T-cell (primary cell): ENCODE measurements around the gene PDS5A. TPM values are rescaled to one million over a fixed set of nuclear protein-coding genes. Genes with fewer than 3 reads are reported as not detected.
"Not testable (repeated sequence)": the region's sequence is repeated elsewhere in the genome, so short reads cannot be mapped to it uniquely, and the experiment has no call there.

Experiments used
- ATAC-seq, 4 experiments: fragments of 200-7000 bp in 3 of 4; fragments of 150-1000 bp in 1 of 4; cut with Tn5 transposase; replicated peaks in 1 of 4; 1 replicate in 3 of 4; 2 replicates in 1 of 4; pipeline ENCODE4 v1.10.0; 2021; ENCODE audit warnings: moderate library complexity in 3 of 4, mild to moderate bottlenecking in 2 of 4, moderate number of reproducible peaks in 1 of 4
- CTCF ChIA-PET, 2 donors: fragments of 300-600 bp; sonication (Branson Sonifier 250); formaldehyde crosslinking; loops; one replicate each; lab custom pipeline; 2022; ENCODE audit warnings: antibody characterized with exemption in 2 of 2; lab: Charles Lee
- POLR2A ChIA-PET, 2 donors: fragments of 300-600 bp; sonication (Branson Sonifier 250); formaldehyde crosslinking; loops; one replicate each; lab custom pipeline; 2022; ENCODE audit warnings: antibody characterized with exemption in 2 of 2; lab: Charles Lee
- DNase-seq, 35 experiments: peaks; one replicate each; pipeline versions ENCODE4 v3.0.0 to v3.0.0-alpha.2; 2013 to 2023
- H3K27ac ChIP-seq: one replicate; pipeline ENCODE4 v1.5.1; 2013; ENCODE audit warnings: low read length
- H3K27me3 ChIP-seq, 2 experiments: replicated peaks in 1 of 2; 1 replicate in 1 of 2; 2 replicates in 1 of 2; pipeline versions ENCODE4 v1.6.1 to v1.7.0; 2013; ENCODE audit warnings: low read length in 1 of 2, mixed read lengths in 1 of 2; ENCODE audit not compliant: control insufficient read depth in 2 of 2, insufficient read depth in 2 of 2; ENCODE audit errors: extremely low read depth in 1 of 2
- H3K36me3 ChIP-seq, 2 donors: 1 replicate in 1 of 2; 2 replicates in 1 of 2; pipeline versions ENCODE4 v1.6.1 to v1.7.0; 2013; ENCODE audit warnings: low read length in 1 of 2; ENCODE audit not compliant: control insufficient read depth in 2 of 2, insufficient read depth in 1 of 2; ENCODE audit errors: extremely low read depth in 1 of 2
- H3K4me1 ChIP-seq, 2 experiments: 1 replicate in 1 of 2; 2 replicates in 1 of 2; pipeline versions ENCODE4 v1.6.1 to v1.7.0; 2013; ENCODE audit warnings: low read length in 2 of 2, mixed read lengths in 1 of 2; ENCODE audit not compliant: insufficient read depth in 2 of 2, control insufficient read depth in 1 of 2; ENCODE audit errors: extremely low read depth in 1 of 2
- H3K4me3 ChIP-seq, 2 donors: 1 replicate in 1 of 2; 2 replicates in 1 of 2; pipeline versions ENCODE4 v1.5.1 to v1.7.0; 2013; ENCODE audit warnings: mild to moderate bottlenecking in 2 of 2, low read length in 1 of 2, moderate library complexity in 1 of 2; ENCODE audit not compliant: control insufficient read depth in 1 of 2; ENCODE audit errors: extremely low read depth in 1 of 2
- H3K9me3 ChIP-seq: 2 replicates; pipeline ENCODE4 v1.7.0; 2013
- H3K27ac Mint-ChIP-seq, 2 donors: one replicate each; pipeline ENCODE4 v1.8.0; 2020 to 2021; ENCODE audit warnings: mild to moderate bottlenecking in 2 of 2, mixed read lengths in 2 of 2
- H3K27me3 Mint-ChIP-seq, 2 donors: one replicate each; pipeline ENCODE4 v1.8.0; 2021 to 2022; ENCODE audit warnings: mixed read lengths in 2 of 2
- H3K36me3 Mint-ChIP-seq: one replicate; pipeline ENCODE4 v1.8.0; 2021; ENCODE audit warnings: mixed read lengths
- H3K4me1 Mint-ChIP-seq, 3 donors: one replicate each; pipeline ENCODE4 v1.8.0; 2020 to 2022; ENCODE audit warnings: mixed read lengths in 3 of 3, mild to moderate bottlenecking in 1 of 3
- H3K4me3 Mint-ChIP-seq, 3 donors: one replicate each; pipeline ENCODE4 v1.8.0; 2020 to 2022; ENCODE audit warnings: mild to moderate bottlenecking in 3 of 3, mixed read lengths in 3 of 3, moderate library complexity in 3 of 3
- H3K9me3 Mint-ChIP-seq, 3 donors: one replicate each; pipeline ENCODE4 v1.8.0; 2020 to 2022; ENCODE audit warnings: mixed read lengths in 3 of 3
- WGBS: methylation state at CpG from one replicate; pipeline ENCODE4 v1.1.5; 2013; ENCODE audit warnings: missing lambda C conversion rate; ENCODE audit not compliant: insufficient coverage; 5-methylcytosine and 5-hydroxymethylcytosine counted together
- total RNA-seq, 35 experiments: library from RNA in 6 of 35; stranded (reverse) in 6 of 35; fragments of 120-200 nt in 1 of 35; gene quantifications; one replicate each; pipeline versions ENCODE4 v1.2.1 to v1.2.4 and lab custom pipeline; 2013 to 2026

The PDS5A gene, protein sequence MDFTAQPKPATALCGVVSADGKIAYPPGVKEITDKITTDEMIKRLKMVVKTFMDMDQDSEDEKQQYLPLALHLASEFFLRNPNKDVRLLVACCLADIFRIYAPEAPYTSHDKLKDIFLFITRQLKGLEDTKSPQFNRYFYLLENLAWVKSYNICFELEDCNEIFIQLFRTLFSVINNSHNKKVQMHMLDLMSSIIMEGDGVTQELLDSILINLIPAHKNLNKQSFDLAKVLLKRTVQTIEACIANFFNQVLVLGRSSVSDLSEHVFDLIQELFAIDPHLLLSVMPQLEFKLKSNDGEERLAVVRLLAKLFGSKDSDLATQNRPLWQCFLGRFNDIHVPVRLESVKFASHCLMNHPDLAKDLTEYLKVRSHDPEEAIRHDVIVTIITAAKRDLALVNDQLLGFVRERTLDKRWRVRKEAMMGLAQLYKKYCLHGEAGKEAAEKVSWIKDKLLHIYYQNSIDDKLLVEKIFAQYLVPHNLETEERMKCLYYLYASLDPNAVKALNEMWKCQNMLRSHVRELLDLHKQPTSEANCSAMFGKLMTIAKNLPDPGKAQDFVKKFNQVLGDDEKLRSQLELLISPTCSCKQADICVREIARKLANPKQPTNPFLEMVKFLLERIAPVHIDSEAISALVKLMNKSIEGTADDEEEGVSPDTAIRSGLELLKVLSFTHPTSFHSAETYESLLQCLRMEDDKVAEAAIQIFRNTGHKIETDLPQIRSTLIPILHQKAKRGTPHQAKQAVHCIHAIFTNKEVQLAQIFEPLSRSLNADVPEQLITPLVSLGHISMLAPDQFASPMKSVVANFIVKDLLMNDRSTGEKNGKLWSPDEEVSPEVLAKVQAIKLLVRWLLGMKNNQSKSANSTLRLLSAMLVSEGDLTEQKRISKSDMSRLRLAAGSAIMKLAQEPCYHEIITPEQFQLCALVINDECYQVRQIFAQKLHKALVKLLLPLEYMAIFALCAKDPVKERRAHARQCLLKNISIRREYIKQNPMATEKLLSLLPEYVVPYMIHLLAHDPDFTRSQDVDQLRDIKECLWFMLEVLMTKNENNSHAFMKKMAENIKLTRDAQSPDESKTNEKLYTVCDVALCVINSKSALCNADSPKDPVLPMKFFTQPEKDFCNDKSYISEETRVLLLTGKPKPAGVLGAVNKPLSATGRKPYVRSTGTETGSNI (N-terminal part only)
- total RNA-seq (100 to 1,000 TPM in 2 of 5 donors, 10 to 100 TPM in 3; 73.5 to 113 (median 88.5) TPM), total RNA-seq (lab: John Stamatoyannopoulos, UW) (176 to 380 (median 261) reads per million in 29 experiments)
- total RNA-seq (2013) = 101 TPM

DNA sequence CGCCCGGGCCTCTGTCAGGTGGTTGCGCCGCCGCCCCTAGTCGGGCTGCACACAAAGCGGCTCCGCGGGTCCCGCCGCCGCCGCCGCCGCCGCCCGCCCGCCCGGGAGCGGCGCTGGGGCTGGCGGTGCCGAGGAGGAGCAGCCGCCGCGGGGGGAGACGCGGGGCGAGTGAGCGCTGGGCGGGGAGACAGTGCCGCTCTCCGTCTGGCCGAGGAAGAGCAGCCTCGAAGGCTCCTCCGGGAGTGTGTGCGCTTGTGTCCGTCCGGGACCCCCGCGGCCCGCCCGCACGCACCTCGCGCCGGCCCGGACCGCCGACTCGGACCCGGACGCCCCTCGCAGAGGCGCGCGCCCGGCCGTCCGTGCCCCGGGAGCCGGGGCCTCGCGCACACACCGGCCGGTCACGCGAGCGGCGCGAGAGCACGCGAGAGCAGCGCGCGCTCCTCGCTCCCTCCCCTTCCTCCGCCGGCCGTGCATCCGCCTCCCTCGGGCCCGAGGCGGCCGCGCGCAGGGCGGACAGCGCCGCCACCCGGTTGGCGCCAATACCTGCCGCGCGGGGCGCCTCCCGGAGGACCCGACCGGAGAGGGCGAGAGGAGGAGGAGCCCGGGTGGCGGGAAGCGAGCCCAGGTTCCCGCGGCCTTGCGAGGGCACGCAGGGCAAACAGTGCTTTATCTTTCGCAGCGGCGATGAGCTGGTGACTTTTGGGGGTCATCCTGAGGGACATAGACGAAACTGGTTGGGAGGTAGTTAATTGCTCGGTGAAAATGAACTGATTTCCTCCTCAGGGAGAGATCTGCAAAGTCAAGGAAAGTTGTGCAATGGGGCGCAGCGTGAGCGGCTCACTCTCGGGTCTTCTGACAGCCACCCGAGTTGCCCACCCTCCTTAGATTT, at the start of gene PDS5A:
TSS of gene PDS5A (minus strand) at position 423 of the 889 bp plus-strand sequence. CDS start 1,334 bp downstream, outside the sequence.
- H3K4me3 Mint-ChIP-seq = peak within 1 kb of the TSS; percentile 82 to 87 (median 86)
- peak within 1 kb of the TSS; percentile 82 to 84 for H3K4me3 ChIP-seq
- H3K9me3 Mint-ChIP-seq = no peaks in the 10 kb centered on the region
- ChIA-PET POLR2A (interaction anchor here in 1 of 2 donors (1.0 kb wide), 1 partner anchor 522 kb away, joined by 3 read pairs; no protein-coding TSS in a partner anchor), CTCF (interaction anchor here (0.6 to 1.9 kb wide), 13 partner anchors 13 to 624 kb away, joined by 3 to 20 read pairs (median 3); partner anchors contain the start of gene N4BP2 (in 1 of the 2))
- peak within 1 kb of the TSS; percentile 79 for H3K27ac ChIP-seq
- peak; percentile 77 to 95 (median 85) for DNase-seq
- peaks cover 3 to 19% of the 10 kb centered on the region in 2 donors for H3K36me3 ChIP-seq
- peaks cover 37 to 39% (median 37%) of the 10 kb centered on the region in 3 donors for H3K4me1 Mint-ChIP-seq
- H3K27ac Mint-ChIP-seq = peak within 1 kb of the TSS; percentile 95 to 97
- H3K36me3 Mint-ChIP-seq = peaks cover 23% of the 10 kb centered on the region
- H3K4me1 ChIP-seq = peaks cover 19 to 31% of the 10 kb centered on the region in 2 experiments
- H3K9me3 ChIP-seq = no peaks in the 10 kb centered on the region
- ATAC-seq = peak; percentile 85 to 89 (median 87)
- WGBS = under 1% methylated on average over 112 of the region's 117 CpGs
- no peaks in the 10 kb centered on the region for H3K27me3 ChIP-seq
- no peaks in the 10 kb centered on the region for H3K27me3 Mint-ChIP-seq

DNA sequence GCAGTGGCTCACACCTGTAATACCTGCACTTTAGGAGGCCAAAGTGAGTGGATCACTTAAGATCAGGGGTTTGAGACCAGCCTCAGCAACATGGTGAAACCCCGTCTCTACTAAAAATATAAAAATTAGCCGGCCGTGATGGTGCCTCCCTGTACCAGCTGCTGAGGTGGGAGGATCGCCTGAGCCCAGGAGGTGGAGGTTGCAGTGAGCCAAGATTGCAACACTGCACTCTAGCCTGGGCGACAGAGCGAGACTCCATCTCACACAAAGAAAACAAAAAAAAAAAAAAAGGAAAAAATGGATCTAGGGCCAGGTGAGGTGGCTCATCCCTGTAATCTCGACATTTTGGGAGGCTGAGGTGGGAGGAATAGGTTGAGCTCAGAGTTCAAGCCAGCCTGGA, 46.3 kb upstream of the PDS5A start:
- no CpG with 5 or more reads among the region's 7 CpGs for WGBS
- not testable (repeated sequence) for H3K4me1 Mint-ChIP-seq

DNA sequence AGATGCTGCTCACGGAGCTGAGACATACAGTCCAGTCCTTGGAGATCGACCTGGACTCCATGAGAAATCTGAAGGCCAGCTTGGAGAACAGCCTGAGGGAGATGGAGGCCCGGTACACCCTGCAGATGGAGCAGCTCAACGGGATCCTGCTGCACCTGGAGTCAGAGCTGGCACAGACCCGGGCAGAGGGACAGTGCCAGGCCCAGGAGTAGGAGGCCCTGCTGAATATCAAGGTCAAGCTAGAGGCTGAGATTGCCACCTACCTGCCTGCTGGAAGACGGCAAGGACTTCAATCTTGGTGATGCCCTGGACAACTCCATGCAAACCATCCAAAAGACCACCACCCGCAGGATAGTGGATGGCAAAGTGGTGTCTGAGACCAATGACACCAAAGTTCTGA, 43.4 kb upstream of the PDS5A start:
- ATAC-seq, CTCF ChIA-PET, H3K4me1 Mint-ChIP-seq, H3K9me3 Mint-ChIP-seq, H3K4me1 ChIP-seq, H3K9me3 ChIP-seq, H3K27me3 ChIP-seq, H3K4me3 ChIP-seq, H3K36me3 Mint-ChIP-seq, H3K27ac Mint-ChIP-seq, DNase-seq, H3K27ac ChIP-seq, H3K4me3 Mint-ChIP-seq, H3K27me3 Mint-ChIP-seq, H3K36me3 ChIP-seq: not testable (repeated sequence)
- POLR2A ChIA-PET = interaction anchor here in 1 of 2 donors (0.6 kb wide), 1 partner anchor 10 kb away, joined by 7 read pairs; no protein-coding TSS in a partner anchor
- 80% methylated on average over 4 of the region's 7 CpGs for WGBS

More for the DNA sequence above, 46.3 kb upstream of the PDS5A start:
- H3K9me3 ChIP-seq, H3K36me3 ChIP-seq, H3K4me1 ChIP-seq, DNase-seq, H3K4me3 ChIP-seq, H3K36me3 Mint-ChIP-seq, H3K27me3 ChIP-seq, H3K27ac Mint-ChIP-seq, H3K27ac ChIP-seq, POLR2A ChIA-PET, H3K9me3 Mint-ChIP-seq, H3K4me3 Mint-ChIP-seq, ATAC-seq, CTCF ChIA-PET, H3K27me3 Mint-ChIP-seq: not testable (repeated sequence)

DNA sequence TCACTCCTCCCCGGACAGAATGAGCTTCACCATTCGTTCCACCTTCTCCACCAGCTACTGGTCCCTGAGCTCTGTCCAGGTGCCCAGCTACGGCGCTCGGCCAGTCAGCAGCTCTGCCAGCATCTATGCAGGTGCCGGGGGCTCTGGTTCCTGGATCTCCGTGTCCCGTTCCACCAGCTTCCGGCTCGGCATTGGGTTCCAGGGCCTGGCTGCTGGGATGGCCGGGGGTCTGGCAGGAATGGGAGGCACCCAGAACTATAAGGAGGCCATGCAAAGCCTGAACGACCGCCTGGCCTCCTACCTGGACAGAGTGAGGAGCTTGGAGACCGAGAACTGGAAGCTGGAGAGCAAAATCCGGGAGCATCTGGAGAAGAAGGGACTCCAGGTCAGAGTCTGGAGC, 42.5 kb upstream of the PDS5A start:
- POLR2A ChIA-PET = no interaction called here
- H3K36me3 ChIP-seq = no peaks in the 10 kb centered on the region
- Mint-ChIP-seq H3K4me1 (no peaks in the 10 kb centered on the region), H3K4me3 (no peak overlapping the region), H3K36me3 (no peaks in the 10 kb centered on the region), H3K27me3 (no peaks in the 10 kb centered on the region), H3K9me3 (no peaks in the 10 kb centered on the region), H3K27ac (no peak overlapping the region)
- no peak overlapping the region for H3K4me3 ChIP-seq
- DNase-seq (no peak), ATAC-seq (no peak)
- H3K4me1 ChIP-seq = no peaks in the 10 kb centered on the region
- peaks cover 0 to 7% of the 10 kb centered on the region in 2 experiments for H3K27me3 ChIP-seq
- WGBS = 90% methylated on average over 13 of the region's 15 CpGs
- H3K27ac ChIP-seq = no peak overlapping the region
- CTCF ChIA-PET = no interaction called here
- no peaks in the 10 kb centered on the region for H3K9me3 ChIP-seq

DNA sequence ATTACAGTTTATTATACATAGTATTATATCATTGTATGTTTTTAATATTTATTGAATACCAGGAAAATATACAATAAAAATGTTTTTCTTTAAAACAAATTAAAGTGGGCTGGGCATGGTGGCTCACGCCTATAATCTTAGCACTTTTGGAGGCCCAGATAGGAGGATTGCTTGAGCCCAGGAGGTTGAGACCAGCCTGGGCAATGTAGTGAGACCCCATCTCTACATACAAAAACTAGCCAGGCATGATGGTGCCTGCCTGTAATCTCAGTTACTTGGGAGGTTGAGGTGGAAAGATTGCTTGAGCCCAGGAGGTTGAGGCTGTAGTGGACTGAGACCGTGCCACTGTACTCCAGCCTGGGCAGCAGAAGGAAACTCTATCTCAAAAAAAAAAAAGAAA, 38.3 kb upstream of the PDS5A start:
- no CpG with 5 or more reads among the region's 2 CpGs for WGBS
- Histone ChIP-seq H3K4me1 (no peaks in the 10 kb centered on the region), H3K9me3 (no peaks in the 10 kb centered on the region), H3K27ac (no peak overlapping the region), H3K4me3 (no peak overlapping the region), H3K27me3 (peaks cover 0 to 4% of the 10 kb centered on the region in 2 experiments), H3K36me3 (no peaks in the 10 kb centered on the region)
- no peak for ATAC-seq
- ChIA-PET POLR2A (no interaction called here), CTCF (no interaction called here)
- no peaks in the 10 kb centered on the region for H3K4me1 Mint-ChIP-seq
- no peaks in the 10 kb centered on the region for H3K9me3 Mint-ChIP-seq
- no peak overlapping the region for H3K4me3 Mint-ChIP-seq
- no peak overlapping the region for H3K27ac Mint-ChIP-seq
- no peaks in the 10 kb centered on the region for H3K36me3 Mint-ChIP-seq
- no peak for DNase-seq
- no peaks in the 10 kb centered on the region for H3K27me3 Mint-ChIP-seq
